SKM-1 treated with dmso at 0.1 percent for 144 hours (cell line): Measurements from ENCODE around the gene TAC3.

Experiments used
- DNase-seq: peaks from one replicate; lab custom pipeline; 2025; ENCODE audit not compliant: unreplicated experiment; lab: John Stamatoyannopoulos, UW

TAC3 gene

GRCh38 chr12:57005980-57006808 lies 10.1 kb downstream of the TAC3 start, which contains the start of gene ZBTB39:
Gene ZBTB39, minus strand, starts transcription at chr12:57006546. Its CDS starts 1,629 bp downstream, at chr12:57004917.
- DNase-seq: peak; percentile 13

- DNase-seq: no peak
Measured at GRCh38 chr12:57004651-57005050, 11.7 kb downstream of the TAC3 start.

GRCh38 chr12:57003395-57003794 lies 12.9 kb downstream of the TAC3 start:
- DNase-seq: no peak

- DNase-seq: no peak
Measured at GRCh38 chr12:57001448-57001906, 14.9 kb downstream of the TAC3 start.

GRCh38 chr12:57000393-57000792 lies 15.9 kb downstream of the TAC3 start:
- no peak for DNase-seq

- DNase-seq: no peak
Measured at GRCh38 chr12:56999456-56999855, 16.9 kb downstream of the TAC3 start.

GRCh38 chr12:56998981-56999380 lies 17.3 kb downstream of the TAC3 start:
- no peak for DNase-seq

GRCh38 chr12:56998316-56998715 lies 18.0 kb downstream of the TAC3 start:
- DNase-seq: no peak

- DNase-seq: no peak
Measured at GRCh38 chr12:56996793-56997545, 19.4 kb downstream of the TAC3 start.

- no peak for DNase-seq
Measured at GRCh38 chr12:56995930-56996496, 20.3 kb downstream of the TAC3 start.

- DNase-seq: no peak
Measured at GRCh38 chr12:56995201-56995929, 21.0 kb downstream of the TAC3 start.

- no peak for DNase-seq
Measured at GRCh38 chr12:56994231-56994746, 22.0 kb downstream of the TAC3 start.

- no peak for DNase-seq
Measured at GRCh38 chr12:56993346-56993745, 23.0 kb downstream of the TAC3 start.

- DNase-seq: peak; percentile 7
Measured at GRCh38 chr12:56991319-56992246, 24.7 kb downstream of the TAC3 start.

GRCh38 chr12:56990648-56991318 lies 25.5 kb downstream of the TAC3 start:
- no peak for DNase-seq

- no peak for DNase-seq
Measured at GRCh38 chr12:56989861-56990610, 26.3 kb downstream of the TAC3 start.

- DNase-seq: peak; percentile 51
Measured at GRCh38 chr12:56988207-56988739, 28.1 kb downstream of the TAC3 start.

- DNase-seq: peak; percentile 43
Measured at GRCh38 chr12:56987551-56988053, 28.7 kb downstream of the TAC3 start.
